ENCODE results near the gene ANTKMT. TPM values are rescaled to one million over a fixed set of nuclear protein-coding genes. Genes with fewer than 3 reads are reported as not detected.

ANTKMT gene
- total RNA-seq, 1 experiment from 2014 or later: 29.8 TPM

- no peaks in the 10 kb centered on the region for H3K36me3 ChIP-seq (replicated peaks; ENCODE audit: control insufficient read depth, insufficient read depth, low read length)
- H3K27me3 ChIP-seq (ENCODE audit: control insufficient read depth, insufficient read depth, low read length): no peaks in the 10 kb centered on the region
- no peak for DNase-seq
- no peak overlapping the region for H3K4me3 ChIP-seq (ENCODE audit: insufficient read depth, low read depth, low read length)
Measured at GRCh38 chr16:769934-770333, 49.0 kb downstream of the ANTKMT start.

- H3K27me3 ChIP-seq (ENCODE audit: control insufficient read depth, insufficient read depth, low read length): no peaks in the 10 kb centered on the region
- no peak overlapping the region for H3K4me3 ChIP-seq (ENCODE audit: insufficient read depth, low read depth, low read length)
- DNase-seq: no peak
- H3K36me3 ChIP-seq (replicated peaks; ENCODE audit: control insufficient read depth, insufficient read depth, low read length): no peaks in the 10 kb centered on the region
Measured at GRCh38 chr16:770411-770810, 49.5 kb downstream of the ANTKMT start.

Other genes with a start within 250 kb of the ANTKMT start
- 80.6 and 87.5 TPM in 2 replicates for gene CAPN15, start 193.4 kb upstream of the ANTKMT start, total RNA-seq (2014; rRNA removed; shearing (Covaris generic))
- gene PRR35, start 160.8 kb upstream of the ANTKMT start, total RNA-seq (2014; rRNA removed; shearing (Covaris generic)): 0.28 and 0.85 TPM in 2 replicates
- gene NHLRC4, start 154.1 kb upstream of the ANTKMT start, total RNA-seq (2014; rRNA removed; shearing (Covaris generic)): 1.1 TPM in 2 replicates
- 42.2 and 44.6 TPM in 2 replicates for gene PIGQ, start 151.2 kb upstream of the ANTKMT start, total RNA-seq (2014; rRNA removed; shearing (Covaris generic))
- gene RAB40C, start 131.1 kb upstream of the ANTKMT start, total RNA-seq (2014; rRNA removed; shearing (Covaris generic)): 26.3 and 26.4 TPM in 2 replicates
- 4.5 and 5.5 TPM in 2 replicates for gene WFIKKN1, start 90.2 kb upstream of the ANTKMT start, total RNA-seq (2014; rRNA removed; shearing (Covaris generic))
- gene METTL26, start 84.8 kb upstream of the ANTKMT start, total RNA-seq (2014; rRNA removed; shearing (Covaris generic)): 129 and 135 TPM in 2 replicates
- 71.5 and 83.1 TPM in 2 replicates for gene MCRIP2, start 79.3 kb upstream of the ANTKMT start, total RNA-seq (2014; rRNA removed; shearing (Covaris generic))
- gene WDR90, start 71.8 kb upstream of the ANTKMT start, total RNA-seq (2014; rRNA removed; shearing (Covaris generic)): 35.3 and 38.3 TPM in 2 replicates
- gene RHOT2, start 53.0 kb upstream of the ANTKMT start, total RNA-seq (2014; rRNA removed; shearing (Covaris generic)): 164 and 174 TPM in 2 replicates
- gene RHBDL1, start 45.5 kb upstream of the ANTKMT start, total RNA-seq (2014; rRNA removed; shearing (Covaris generic)): 3.1 and 5.9 TPM in 2 replicates
- gene STUB1, start 40.7 kb upstream of the ANTKMT start, total RNA-seq (2014; rRNA removed; shearing (Covaris generic)): 85.3 and 115 TPM in 2 replicates
- gene JMJD8, start 36.8 kb upstream of the ANTKMT start, total RNA-seq (2014; rRNA removed; shearing (Covaris generic)): 63.8 and 88.2 TPM in 2 replicates
- gene WDR24, start 30.7 kb upstream of the ANTKMT start, total RNA-seq (2014; rRNA removed; shearing (Covaris generic)): 18.3 and 18.9 TPM in 2 replicates
- gene FBXL16, start 15.3 kb upstream of the ANTKMT start, total RNA-seq (2014; rRNA removed; shearing (Covaris generic)): 2.8 and 7.1 TPM in 2 replicates
- 49.6 and 64.2 TPM in 2 replicates for gene METRN, start 6.0 kb upstream of the ANTKMT start, total RNA-seq (2014; rRNA removed; shearing (Covaris generic))
- gene CCDC78, start 5.3 kb downstream of the ANTKMT start, total RNA-seq (2014; rRNA removed; shearing (Covaris generic)): 11.3 and 21.0 TPM in 2 replicates
- gene HAGHL, start 6.0 kb downstream of the ANTKMT start, total RNA-seq (2014; rRNA removed; shearing (Covaris generic)): 26.6 and 33.1 TPM in 2 replicates
- gene CIAO3, start 19.9 kb downstream of the ANTKMT start, total RNA-seq (2014; rRNA removed; shearing (Covaris generic)): 42.6 and 46.1 TPM in 2 replicates
- 0.15 TPM in 1 of 2 replicates, not detected in the other for gene MSLN, start 39.6 kb downstream of the ANTKMT start, total RNA-seq (2014; rRNA removed; shearing (Covaris generic))
- gene RPUSD1, start 67.2 kb downstream of the ANTKMT start, total RNA-seq (2014; rRNA removed; shearing (Covaris generic)): 58.7 and 63.4 TPM in 2 replicates
- gene CHTF18, start 67.5 kb downstream of the ANTKMT start, total RNA-seq (2014; rRNA removed; shearing (Covaris generic)): 65.9 and 80.8 TPM in 2 replicates
- gene GNG13, start 79.6 kb downstream of the ANTKMT start, total RNA-seq (2014; rRNA removed; shearing (Covaris generic)): not detected in 2 replicates
- 7.1 and 9.5 TPM in 2 replicates for gene LMF1, start 249.8 kb downstream of the ANTKMT start, total RNA-seq (2014; rRNA removed; shearing (Covaris generic))